ENCODE results near the gene STING1.

DNA sequence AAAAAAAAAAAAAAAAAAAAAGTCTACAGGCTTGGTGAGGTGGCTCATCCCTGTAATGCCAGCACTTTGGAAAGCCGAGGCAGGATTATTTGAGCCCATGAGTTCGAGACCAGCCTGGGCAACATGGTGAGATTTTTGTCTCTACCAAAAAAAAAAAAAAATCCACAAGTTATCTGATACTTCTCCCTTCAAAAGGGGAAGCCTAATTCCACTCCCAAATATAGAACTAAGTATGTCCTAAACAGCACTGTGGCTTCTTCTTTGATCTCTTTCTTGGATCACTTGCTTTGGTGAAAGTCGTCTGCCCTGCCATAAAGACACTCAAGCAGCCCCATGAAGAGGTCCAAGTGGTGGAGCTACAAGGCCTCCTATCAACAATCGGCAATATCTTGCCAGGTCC, 18.8 kb upstream of the STING1 start:
- TF ChIP-seq CTCF (conservative IDR thresholded peaks at IDR 0.05 in 1 of 2, IDR thresholded peaks at IDR 0.05 in 1 of 2; ENCODE audit: low read depth in 1 of 2, low read length in 2 of 2) (no peak), EZH2 (IDR thresholded peaks at IDR 0.05; ENCODE audit: low read length, missing control alignments) (no peak)

All from fibroblast of lung (primary cell).